Gastrocnemius medialis (tissue), 4 donors: Measurements from ENCODE around the gene PCDHGB7.

Experiments
- POLR2A ChIP-seq, 2 donors: fragments of 450-650 bp; IDR thresholded peaks; one replicate each; pipeline ENCODE4 v1.6.1; 2017; ENCODE audit warnings: antibody characterized with exemption in 2 of 2, mild to moderate bottlenecking in 2 of 2, moderate library complexity in 2 of 2
- TF ChIP-seq, protein P1 (sequence below), 5 experiments: fragments of 450-650 bp in 3 of 5; fragments of 200-600 bp in 2 of 5; sonication (generic) in 2 of 5; IDR thresholded peaks in 4 of 5; conservative IDR thresholded peaks in 1 of 5; 1 replicate in 4 of 5; 2 replicates in 1 of 5; pipeline ENCODE4 v1.5.1; 2016 to 2019; ENCODE audit warnings: antibody characterized with exemption in 5 of 5, mild to moderate bottlenecking in 3 of 5, moderate library complexity in 3 of 5

DNA sequence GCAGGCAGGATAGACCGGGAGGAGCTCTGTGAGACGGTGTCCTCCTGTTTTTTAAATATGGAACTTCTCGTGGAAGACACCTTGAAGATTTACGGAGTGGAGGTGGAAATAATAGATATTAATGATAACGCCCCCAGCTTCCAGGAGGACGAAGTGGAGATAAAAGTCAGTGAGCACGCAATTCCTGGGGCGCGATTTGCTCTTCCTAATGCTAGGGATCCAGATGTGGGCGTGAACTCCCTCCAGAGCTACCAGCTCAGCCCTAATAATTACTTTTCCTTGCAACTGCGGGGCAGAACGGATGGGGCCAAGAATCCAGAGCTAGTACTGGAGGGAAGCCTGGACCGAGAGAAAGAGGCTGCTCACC, 4.0 kb downstream of the PCDHGB7 start:
- TF ChIP-seq POLR2A (IDR thresholded peaks at IDR 0.05), result no peak
- TF ChIP-seq, protein P1, sequence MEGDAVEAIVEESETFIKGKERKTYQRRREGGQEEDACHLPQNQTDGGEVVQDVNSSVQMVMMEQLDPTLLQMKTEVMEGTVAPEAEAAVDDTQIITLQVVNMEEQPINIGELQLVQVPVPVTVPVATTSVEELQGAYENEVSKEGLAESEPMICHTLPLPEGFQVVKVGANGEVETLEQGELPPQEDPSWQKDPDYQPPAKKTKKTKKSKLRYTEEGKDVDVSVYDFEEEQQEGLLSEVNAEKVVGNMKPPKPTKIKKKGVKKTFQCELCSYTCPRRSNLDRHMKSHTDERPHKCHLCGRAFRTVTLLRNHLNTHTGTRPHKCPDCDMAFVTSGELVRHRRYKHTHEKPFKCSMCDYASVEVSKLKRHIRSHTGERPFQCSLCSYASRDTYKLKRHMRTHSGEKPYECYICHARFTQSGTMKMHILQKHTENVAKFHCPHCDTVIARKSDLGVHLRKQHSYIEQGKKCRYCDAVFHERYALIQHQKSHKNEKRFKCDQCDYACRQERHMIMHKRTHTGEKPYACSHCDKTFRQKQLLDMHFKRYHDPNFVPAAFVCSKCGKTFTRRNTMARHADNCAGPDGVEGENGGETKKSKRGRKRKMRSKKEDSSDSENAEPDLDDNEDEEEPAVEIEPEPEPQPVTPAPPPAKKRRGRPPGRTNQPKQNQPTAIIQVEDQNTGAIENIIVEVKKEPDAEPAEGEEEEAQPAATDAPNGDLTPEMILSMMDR (IDR thresholded peaks at IDR 0.05 in 4 of 5, conservative IDR thresholded peaks at IDR 0.05 in 1 of 5), result no peak
